GM23338 (cell line): Measurements from ENCODE around the gene TDRD1.

Source experiments
- POLR2AphosphoS5 ChIP-seq: IDR thresholded peaks from 2 replicates; pipeline ENCODE4 v1.6.1; 2016; ENCODE audit warnings: antibody characterized with exemption, low read depth
- TF ChIP-seq, protein P1 (sequence below), 2 experiments: fragments of 200-600 bp in 1 of 2; sonication (generic) in 1 of 2; conservative IDR thresholded peaks; 2 replicates each; pipeline versions ENCODE4 v1.5.1 to v1.6.1; 2016 to 2017; ENCODE audit warnings: antibody characterized with exemption in 2 of 2, low read depth in 2 of 2, mild to moderate bottlenecking in 2 of 2, moderate library complexity in 1 of 2

DNA sequence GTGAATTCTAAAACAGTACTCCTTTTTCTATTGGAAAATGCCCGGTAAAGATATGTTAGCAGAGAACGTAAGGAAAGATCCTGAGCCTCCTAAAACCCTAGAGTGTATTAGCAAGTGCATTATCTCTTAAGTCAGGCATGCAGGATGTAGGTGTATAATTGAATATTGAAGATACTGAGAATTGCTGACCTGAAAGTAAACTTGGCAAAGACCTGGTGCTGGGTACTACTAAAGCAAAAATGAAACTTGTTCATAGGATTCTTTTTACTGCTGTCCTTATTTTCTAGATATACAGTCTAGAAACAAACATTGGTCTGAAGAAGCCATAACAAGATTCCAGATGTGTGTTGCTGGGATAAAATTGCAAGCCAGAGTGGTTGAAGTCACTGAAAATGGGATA, 41.1 kb downstream of the TDRD1 start:
- no peak for TF ChIP-seq POLR2AphosphoS5
- TF ChIP-seq, protein P1, sequence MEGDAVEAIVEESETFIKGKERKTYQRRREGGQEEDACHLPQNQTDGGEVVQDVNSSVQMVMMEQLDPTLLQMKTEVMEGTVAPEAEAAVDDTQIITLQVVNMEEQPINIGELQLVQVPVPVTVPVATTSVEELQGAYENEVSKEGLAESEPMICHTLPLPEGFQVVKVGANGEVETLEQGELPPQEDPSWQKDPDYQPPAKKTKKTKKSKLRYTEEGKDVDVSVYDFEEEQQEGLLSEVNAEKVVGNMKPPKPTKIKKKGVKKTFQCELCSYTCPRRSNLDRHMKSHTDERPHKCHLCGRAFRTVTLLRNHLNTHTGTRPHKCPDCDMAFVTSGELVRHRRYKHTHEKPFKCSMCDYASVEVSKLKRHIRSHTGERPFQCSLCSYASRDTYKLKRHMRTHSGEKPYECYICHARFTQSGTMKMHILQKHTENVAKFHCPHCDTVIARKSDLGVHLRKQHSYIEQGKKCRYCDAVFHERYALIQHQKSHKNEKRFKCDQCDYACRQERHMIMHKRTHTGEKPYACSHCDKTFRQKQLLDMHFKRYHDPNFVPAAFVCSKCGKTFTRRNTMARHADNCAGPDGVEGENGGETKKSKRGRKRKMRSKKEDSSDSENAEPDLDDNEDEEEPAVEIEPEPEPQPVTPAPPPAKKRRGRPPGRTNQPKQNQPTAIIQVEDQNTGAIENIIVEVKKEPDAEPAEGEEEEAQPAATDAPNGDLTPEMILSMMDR (conservative IDR thresholded peaks at IDR 0.05; ENCODE audit: low read depth in 2 of 2), result no peak
